Activated CD4-positive, alpha-beta T cell treated with anti-CD3 and anti-CD28 coated beads, Interleukin-2, Interleukin-6, amounts not matched to agents 100 ng/mL and 50 ng/mL, durations not matched to agents 16 hours and 8 hours (primary cell): ENCODE data around the gene C6orf89.

Experiments
- DNase-seq: peaks from one replicate; pipeline ENCODE4 v3.0.0-alpha.2; 2020

The C6orf89 gene

DNA sequence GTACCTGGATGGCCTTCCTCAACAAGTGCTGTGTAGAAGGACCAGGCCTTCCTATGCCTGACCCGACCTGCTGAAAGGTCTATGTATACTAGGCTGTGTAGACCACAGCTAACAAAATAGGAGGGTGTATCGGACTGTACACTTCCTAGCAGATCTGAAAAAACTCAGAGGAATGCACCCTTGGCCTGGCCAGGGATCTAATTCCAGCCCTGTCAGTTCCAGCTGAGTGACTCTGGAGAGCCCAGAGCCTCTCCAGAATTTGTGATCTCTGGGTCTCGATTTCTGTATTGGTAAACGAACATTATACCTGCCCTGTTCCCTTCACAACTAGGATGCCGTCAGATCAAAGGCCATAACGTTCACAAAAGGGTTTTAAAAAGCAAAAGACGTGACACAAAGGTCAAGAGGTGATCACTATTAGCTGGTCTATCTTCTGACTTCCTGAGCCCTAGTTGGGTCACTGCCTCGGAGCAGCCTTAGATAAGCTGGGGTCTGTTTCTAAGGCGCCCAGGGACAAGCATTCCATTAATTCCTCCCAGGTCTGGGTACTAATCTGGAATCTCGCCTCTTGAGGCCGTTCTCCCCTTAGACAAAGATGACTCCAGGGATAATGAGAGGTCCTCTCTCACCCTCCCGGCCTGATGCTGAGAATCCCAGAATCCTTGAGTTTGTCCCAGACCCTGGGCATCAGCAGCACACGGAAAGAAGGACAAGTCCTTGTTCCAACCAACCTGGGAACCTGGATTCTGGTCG, 86.3 kb downstream of the C6orf89 start:
- DNase-seq, result no peak

DNA sequence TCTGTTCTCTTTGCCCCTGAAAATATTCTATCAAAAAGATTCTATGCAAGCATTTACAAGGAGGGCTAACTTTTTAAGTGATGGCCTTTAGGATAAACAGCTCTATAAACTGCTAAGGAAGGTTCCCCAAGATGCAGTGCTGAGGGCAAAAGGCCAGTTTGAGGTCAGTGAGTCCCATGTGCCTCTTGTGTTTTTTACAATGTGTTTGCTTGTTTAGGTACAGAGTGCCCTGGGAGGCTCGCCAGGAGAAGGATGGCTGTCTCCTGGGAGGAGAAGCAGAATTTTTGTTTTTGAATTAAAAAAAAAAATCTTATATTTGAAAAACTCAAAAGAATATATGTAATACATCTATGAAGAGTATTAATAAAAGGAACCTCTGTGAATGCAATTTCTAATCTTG, 87.4 kb downstream of the C6orf89 start:
- DNase-seq, result no peak

DNA sequence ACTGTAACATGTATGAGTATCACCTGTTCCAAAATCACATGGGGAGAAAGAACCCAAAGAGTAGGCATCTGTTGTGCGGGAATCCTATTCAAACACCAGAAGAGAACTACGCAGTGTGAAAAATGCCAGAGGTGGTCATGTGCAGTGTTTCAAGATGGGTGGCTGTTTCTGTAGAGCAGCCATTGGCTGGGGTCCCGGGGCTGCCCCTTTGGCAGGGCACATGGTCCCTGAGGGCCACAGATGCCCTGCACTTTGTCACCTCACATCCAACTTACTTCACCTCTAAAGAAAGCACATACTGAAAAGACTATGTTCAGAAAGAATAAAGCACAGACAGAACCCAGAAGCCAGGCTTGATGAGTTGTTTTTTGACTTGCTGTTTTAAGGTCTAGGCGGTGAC, 87.9 kb downstream of the C6orf89 start:
- DNase-seq, result no peak

DNA sequence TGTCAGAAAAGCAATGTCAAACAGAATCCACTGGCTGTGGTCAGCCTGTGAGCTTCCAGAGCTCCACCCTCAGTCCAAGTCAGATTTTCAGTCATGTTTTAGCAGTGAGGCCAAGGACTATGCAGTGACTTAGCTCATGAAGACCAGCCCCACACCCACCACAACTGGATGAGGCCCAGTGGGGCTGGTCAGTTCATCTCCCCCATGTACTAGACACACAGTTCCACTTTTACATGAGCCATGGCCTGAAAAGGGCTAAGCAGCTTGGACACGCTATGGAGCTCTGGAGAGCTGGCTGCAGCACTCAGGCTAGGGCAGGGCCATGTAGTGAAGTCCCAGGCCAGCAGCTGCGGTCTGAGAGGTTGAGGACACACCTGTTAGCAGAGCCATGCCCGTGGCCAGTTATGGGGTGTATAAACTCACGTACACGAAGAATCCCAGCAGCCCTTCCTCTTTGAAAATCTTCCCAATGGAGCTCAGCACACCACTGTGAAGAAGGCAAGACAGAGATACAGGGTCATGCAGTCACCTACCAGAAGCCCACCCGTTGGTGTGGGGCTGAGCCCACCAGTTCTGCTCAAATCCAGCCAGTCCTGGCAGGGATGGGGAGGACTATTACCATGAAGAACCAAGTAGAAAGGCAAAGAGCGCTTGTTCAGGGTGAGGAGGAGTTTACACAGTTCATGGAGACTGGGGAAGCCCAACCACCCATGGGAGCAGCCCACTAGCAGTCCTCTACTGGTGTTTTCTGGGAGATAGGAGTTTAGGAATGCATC, 89.7 kb downstream of the C6orf89 start:
- DNase-seq, result no peak

DNA sequence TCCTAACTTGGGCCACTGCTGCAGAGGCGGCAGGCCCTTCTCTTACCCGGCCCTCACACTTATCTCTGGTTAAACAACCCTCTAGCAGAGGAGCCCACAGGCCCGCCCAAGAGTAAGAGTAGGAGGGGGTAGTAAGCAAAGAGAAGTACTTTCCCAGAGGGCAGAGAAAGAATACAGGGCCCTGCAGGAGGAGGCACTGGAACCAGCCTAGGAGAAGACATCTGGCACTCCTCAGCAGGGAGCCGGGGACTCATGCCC, 90.2 kb downstream of the C6orf89 start:
- no peak for DNase-seq

DNA sequence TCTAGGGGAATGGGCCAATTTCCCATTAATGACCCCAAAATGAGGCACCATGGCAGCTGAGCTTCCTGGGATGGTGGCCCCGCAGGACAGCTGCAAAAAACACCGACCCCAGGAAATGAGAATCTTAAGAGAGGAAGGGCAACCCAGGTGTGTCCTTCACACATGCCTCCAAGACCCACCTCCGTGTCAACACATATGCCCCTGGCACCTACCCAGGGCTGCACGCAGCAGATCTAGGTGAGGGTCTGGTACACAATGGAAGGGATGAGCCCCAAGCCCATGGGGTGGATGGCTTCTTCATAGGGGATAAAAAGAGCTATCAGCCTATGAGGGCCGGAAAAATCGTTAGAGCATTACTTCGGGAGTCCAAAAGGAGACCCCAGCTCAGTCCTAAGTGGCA, 90.8 kb downstream of the C6orf89 start:
- no peak for DNase-seq

DNA sequence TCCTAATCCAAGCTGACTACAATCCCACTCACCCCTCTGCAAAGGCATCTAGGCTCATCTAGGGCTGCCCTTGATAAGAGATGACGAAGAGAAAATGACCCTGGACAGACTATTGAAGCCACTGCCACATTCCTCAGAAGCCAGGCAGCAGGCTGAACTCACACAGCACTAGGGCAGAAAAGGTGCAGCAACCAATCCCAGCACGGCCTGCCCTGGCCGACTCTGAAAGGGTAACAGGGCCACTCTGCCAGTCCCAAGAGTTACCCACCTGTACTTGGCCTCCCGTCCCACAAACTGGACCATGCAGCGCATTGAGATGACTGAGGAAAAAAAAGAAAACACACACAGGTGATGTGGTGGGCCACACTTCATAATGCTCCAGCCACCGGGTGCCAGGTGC, 91.2 kb downstream of the C6orf89 start:
- no peak for DNase-seq

DNA sequence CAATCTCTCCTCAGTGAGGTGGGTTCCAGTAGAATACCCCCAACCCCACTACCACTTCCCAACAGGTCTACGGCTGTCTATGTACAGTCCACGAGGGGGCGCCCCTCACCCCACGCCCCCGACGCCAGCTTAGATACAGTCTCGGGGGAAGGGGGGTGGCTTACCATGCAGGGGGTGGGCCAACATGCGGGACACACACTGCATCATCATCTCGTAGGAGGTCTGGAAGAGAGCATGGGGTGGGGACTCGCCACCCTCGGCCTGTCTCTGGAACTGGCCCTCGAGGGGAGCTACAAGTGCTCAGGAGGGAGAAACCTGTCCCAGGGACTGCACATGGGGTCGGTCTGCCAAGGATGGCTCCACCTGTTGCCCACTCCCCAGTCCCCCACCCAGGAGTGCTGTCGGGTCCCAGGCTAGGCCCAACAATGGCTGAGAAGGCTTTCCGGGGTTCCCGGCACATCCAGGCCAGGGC, 91.8 kb downstream of the C6orf89 start:
- DNase-seq, result no peak
